Fibroblast of mammary gland (primary cell): ENCODE data around the gene CCT7.

ENCODE experiments used
- DNase-seq: peaks from one replicate; pipeline ENCODE4 v3.0.0-alpha.2; 2010; ENCODE audit warnings: low read depth
- H3K4me3 ChIP-seq: 2 replicates; pipeline ENCODE4 v1.5.1; 2011; ENCODE audit warnings: low read depth, mild to moderate bottlenecking, low read length, moderate library complexity; ENCODE audit not compliant: control insufficient read depth
- TF ChIP-seq, protein P1 (sequence below): conservative IDR thresholded peaks from 2 replicates; pipeline ENCODE4 v1.5.1; 2011; ENCODE audit warnings: low read depth, low read length, inconsistent platforms; ENCODE audit not compliant: control insufficient read depth, insufficient read depth

The CCT7 gene

DNA sequence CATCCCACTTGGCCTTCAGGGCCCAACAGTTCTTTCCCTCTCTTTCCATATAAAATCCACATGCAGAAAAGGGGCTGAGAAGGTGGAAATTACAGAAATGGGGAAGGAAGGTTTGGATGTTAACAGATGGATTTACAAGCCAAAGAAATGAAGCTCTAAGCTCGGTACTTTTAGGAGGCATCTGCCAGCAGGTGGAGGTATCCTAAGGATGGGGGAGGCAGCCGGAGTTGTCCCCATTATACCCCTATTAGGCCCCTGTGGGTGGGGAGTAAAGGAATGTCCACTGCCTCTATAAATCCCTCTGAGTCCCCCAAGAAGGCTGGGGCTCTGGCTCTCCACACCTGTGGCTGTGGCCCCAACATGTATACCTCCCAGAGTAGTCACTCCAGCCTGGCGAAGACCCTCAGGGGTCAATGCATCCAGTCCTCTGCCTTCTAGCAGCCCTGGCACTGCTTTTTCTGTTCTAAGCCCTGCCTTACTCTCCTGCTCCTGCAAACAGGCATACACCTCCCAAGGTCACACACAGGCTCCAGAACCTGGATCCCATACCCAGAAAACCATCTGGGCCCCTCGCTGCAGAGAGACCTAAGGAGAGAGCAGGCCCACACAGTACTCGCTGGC lies 48.9 kb downstream of the CCT7 start:
- TF ChIP-seq, protein P1, sequence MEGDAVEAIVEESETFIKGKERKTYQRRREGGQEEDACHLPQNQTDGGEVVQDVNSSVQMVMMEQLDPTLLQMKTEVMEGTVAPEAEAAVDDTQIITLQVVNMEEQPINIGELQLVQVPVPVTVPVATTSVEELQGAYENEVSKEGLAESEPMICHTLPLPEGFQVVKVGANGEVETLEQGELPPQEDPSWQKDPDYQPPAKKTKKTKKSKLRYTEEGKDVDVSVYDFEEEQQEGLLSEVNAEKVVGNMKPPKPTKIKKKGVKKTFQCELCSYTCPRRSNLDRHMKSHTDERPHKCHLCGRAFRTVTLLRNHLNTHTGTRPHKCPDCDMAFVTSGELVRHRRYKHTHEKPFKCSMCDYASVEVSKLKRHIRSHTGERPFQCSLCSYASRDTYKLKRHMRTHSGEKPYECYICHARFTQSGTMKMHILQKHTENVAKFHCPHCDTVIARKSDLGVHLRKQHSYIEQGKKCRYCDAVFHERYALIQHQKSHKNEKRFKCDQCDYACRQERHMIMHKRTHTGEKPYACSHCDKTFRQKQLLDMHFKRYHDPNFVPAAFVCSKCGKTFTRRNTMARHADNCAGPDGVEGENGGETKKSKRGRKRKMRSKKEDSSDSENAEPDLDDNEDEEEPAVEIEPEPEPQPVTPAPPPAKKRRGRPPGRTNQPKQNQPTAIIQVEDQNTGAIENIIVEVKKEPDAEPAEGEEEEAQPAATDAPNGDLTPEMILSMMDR = no peak
- H3K4me3 ChIP-seq = no peak overlapping the region
- no peak for DNase-seq

DNA sequence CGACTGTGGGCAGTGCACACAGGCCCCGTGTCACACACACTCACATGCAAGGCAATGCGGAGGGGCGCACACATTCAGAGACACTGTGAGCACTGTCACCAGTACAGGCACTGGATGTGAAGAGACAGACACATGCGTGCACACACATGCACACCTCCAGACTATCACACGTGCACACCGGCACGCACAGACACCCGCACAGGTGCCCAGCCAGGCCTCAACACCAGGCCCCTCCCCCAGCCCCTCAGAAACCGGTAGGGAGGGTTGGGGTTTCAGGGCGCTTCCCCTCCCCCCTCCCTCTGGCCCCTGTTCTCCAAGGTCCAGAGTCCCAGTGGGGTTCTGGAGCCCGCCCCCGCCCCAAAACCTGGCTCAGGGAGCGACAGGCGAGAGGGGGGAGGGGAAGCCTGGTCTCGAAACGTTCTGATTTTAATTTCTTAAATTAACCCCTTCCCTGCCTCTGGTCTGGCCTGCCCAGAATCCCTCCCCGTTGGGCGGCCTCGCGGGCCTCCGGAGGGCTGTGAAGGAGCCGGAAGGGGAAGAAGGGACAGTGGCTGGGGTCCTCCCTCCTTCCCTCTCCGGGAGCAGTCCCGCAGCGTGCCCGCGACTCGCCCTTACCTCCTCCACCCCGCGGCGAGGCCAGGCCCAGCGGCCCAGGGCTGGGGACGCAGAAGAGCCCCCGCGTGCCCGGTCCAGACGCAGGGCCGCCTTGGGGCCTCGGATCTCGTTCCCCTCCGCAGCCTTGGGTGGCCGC lies 49.6 kb downstream of the CCT7 start:
- TF ChIP-seq, protein P1 = no peak
- DNase-seq = no peak
- H3K4me3 ChIP-seq = peak overlapping the region; percentile 61

DNA sequence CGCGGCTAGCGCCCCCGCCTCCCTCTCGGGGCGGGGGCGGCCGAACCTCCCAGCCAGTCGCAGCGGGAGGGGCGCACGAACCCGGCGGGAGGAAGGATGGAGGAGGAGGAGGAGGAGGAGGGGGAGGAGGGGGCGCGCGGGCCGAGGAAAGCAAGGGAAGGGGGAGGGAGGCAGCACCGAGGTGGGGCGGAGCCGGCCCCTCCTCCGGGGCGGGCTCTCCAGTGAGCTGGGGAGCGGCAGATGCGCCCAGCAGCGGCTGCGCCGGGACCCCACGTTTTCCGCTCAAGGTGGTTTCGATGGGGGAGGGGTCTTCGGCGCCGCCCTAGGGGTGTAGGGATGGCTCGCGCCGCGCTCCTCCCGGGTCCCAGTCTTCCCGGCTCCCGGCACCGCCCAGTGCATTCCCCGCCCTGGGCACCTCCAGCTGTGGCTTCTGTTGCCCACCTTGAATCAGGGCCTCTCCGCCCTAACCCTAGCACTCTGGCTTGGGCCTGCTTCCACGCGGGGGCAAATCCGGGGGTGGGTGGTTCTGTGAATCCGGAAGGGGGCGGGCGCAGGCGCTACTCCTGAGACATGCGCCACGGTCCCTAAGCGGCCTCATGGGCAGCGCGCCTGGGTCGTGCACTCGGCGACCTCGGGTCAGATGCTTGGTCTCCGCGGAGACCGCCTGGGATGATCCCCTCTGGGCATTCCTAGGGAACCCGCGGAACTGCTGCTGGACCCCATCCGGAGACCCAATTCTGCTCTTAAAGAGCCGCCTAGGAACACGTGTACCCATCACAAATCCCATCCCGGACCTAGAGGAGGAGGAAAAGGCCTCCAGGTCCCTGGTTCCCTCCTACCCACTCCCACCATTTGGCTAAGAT lies 50.4 kb downstream of the CCT7 start, which contains the start of gene FBXO41:
Gene FBXO41 (minus strand): TSS at position 183 of the 863 bp plus-strand sequence. CDS start 14,848 bp downstream, outside the sequence.
- DNase-seq = no peak
- TF ChIP-seq, protein P1 = no peak
- H3K4me3 ChIP-seq = peak within 1 kb of the TSS; percentile 61

DNA sequence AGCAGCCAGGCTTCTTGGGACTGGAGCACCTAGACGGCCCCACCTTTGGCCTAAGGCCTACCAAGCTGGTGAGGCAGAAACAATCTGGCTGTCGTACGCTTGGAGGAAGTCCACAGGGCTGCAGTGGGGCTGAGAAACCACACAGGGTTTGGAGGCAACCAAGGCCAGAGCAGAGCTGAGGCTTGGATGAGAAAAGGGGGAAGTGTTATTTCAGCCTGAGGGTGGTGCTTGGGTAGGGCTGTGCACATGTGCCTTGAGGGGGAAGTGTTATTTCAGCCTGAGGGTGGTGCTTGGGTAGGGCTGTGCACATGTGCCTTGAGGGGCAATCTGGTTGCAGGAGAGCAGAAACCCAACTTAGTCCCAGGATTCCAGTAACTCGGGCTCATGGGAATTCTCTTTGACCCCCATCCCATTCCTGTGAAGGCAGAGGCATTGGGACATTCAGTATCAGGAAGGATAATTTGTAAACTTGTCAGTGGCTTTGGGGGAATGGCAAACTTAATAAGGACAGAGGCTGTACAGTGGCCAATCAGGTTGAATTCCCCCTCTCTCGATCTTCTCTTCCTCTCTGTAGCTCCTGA lies 51.1 kb downstream of the CCT7 start:
- H3K4me3 ChIP-seq = peak overlapping the region; percentile 61
- no peak for DNase-seq
- TF ChIP-seq, protein P1 = no peak

DNA sequence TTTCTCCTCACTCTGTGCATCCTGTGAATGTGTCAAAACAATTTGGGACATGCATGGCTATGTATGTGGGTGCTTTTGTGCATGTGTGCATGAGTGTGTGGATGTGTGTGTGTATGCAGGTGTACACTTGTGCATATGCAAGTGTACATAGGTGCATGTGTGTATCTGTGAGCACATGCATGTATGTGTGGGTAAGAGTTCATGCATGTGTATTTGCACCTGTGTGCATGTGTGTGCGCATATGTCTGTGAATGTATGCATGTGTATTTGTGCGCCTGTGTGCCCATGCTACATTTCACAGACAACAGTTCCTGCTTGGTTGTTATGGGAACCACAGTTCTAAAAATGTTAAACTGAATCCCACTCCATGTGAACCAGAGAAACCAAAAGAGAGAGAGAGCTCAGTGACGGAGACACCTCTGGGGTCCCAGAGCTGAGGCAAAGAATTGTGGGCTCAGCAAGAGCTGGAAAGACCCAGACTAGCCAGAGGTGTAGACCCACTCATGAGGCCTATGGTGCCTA lies 52.1 kb downstream of the CCT7 start:
- TF ChIP-seq, protein P1 = no peak
- DNase-seq = no peak
- no peak overlapping the region for H3K4me3 ChIP-seq

DNA sequence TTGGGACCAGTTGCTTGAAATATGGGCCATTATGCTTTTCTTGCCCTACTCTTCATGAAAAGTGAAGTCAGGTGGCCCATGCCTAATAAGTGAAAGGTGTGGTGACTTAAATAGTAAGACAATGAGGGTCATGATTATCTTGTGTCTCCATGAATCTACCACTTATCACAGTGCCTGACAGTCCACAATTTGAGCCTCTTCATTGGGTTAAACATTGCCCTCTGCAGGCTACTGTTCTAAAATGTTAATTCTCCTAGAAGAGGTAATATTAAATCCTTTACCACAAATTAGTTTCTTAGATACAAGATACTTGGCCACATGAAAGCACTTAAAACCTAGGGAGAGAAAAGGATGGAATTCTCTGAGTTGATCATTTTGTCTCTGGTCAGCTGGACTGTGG lies 55.2 kb downstream of the CCT7 start:
- H3K4me3 ChIP-seq = no peak overlapping the region
- DNase-seq = no peak
- TF ChIP-seq, protein P1 = no peak
